Right atrium auricular region (tissue), 2 donors: ENCODE data around the gene FUT2. TPM values are rescaled to one million over a fixed set of nuclear protein-coding genes. Genes with fewer than 3 reads are reported as not detected.

ENCODE experiments used
- DNase-seq: peaks from one replicate; pipeline ENCODE4 v3.0.0-alpha.2; 2019; ENCODE audit warnings: low spot score
- H3K27ac ChIP-seq, 2 donors: fragments of 200-600 bp; sonication (generic); 1 replicate in 1 of 2; 2 replicates in 1 of 2; pipeline ENCODE4 v1.5.1; 2016 to 2019
- H3K27me3 ChIP-seq, 2 donors: fragments of 200-600 bp; sonication (generic); one replicate each; pipeline versions ENCODE4 v1.5.1 to v1.6.0; 2017 to 2019
- H3K36me3 ChIP-seq: fragments of 200-600 bp; sonication (generic); one replicate; pipeline ENCODE4 v1.5.1; 2016
- H3K4me1 ChIP-seq, 2 donors: fragments of 200-600 bp; sonication (generic); one replicate each; pipeline versions ENCODE4 v1.5.1 to v1.6.0; 2017 to 2019
- H3K4me3 ChIP-seq, 2 donors: fragments of 200-600 bp; sonication (generic); 1 replicate in 1 of 2; 2 replicates in 1 of 2; pipeline ENCODE4 v1.5.1; 2017 to 2019; ENCODE audit warnings: mild to moderate bottlenecking in 1 of 2, moderate library complexity in 1 of 2
- H3K9me3 ChIP-seq, 2 donors: fragments of 200-600 bp; sonication (generic); one replicate each; pipeline ENCODE4 v1.5.1; 2019
- CTCF ChIP-seq, 2 donors: fragments of 200-600 bp; sonication (generic); IDR thresholded peaks; one replicate each; pipeline ENCODE4 v1.5.1; 2019; ENCODE audit warnings: antibody characterized with exemption in 2 of 2
- total RNA-seq, 2 donors: library from RNA; depleted of rRNA; stranded (reverse); fragments of >200 nt; gene quantifications; one replicate each; pipeline ENCODE4 v1.1.0, GENCODE V29; 2016

Gene FUT2
- total RNA-seq, 2 donors from 2014 or later: not detected

GRCh38 chr19:48702701-48703100 is 6.9 kb downstream of the FUT2 start:
- Histone ChIP-seq H3K27me3 (no peaks in the 10 kb centered on the region), H3K4me3 (no peak overlapping the region), H3K4me1 (no peaks in the 10 kb centered on the region), H3K36me3 (peaks cover 6% of the 10 kb centered on the region), H3K9me3 (no peaks in the 10 kb centered on the region), H3K27ac (no peak overlapping the region)
- no peak for TF ChIP-seq CTCF (IDR thresholded peaks at IDR 0.05)
- DNase-seq: no peak

- Histone ChIP-seq H3K9me3 (no peaks in the 10 kb centered on the region), H3K27ac (no peak overlapping the region), H3K4me3 (no peak overlapping the region), H3K27me3 (no peaks in the 10 kb centered on the region), H3K36me3 (peaks cover 6% of the 10 kb centered on the region), H3K4me1 (no peaks in the 10 kb centered on the region)
- no peak for TF ChIP-seq CTCF (IDR thresholded peaks at IDR 0.05)
- DNase-seq: no peak
Observed at GRCh38 chr19:48703316-48703715, 7.5 kb downstream of the FUT2 start.

- H3K27me3 ChIP-seq: no peaks in the 10 kb centered on the region
- TF ChIP-seq CTCF (IDR thresholded peaks at IDR 0.05): no peak
- DNase-seq: no peak
- no peaks in the 10 kb centered on the region for H3K4me1 ChIP-seq
- H3K27ac ChIP-seq: no peak overlapping the region
- no peak overlapping the region for H3K4me3 ChIP-seq
- peaks cover 6% of the 10 kb centered on the region for H3K36me3 ChIP-seq
- no peaks in the 10 kb centered on the region for H3K9me3 ChIP-seq
Observed at GRCh38 chr19:48705431-48705830, 9.7 kb downstream of the FUT2 start.

GRCh38 chr19:48708471-48708870 is 12.7 kb downstream of the FUT2 start:
- H3K9me3 ChIP-seq: peaks cover 0 to 4% of the 10 kb centered on the region in 2 donors
- no peak for DNase-seq
- no peaks in the 10 kb centered on the region for H3K27me3 ChIP-seq
- H3K4me3 ChIP-seq: no peak overlapping the region
- TF ChIP-seq CTCF (IDR thresholded peaks at IDR 0.05): no peak
- no peak overlapping the region for H3K27ac ChIP-seq
- H3K36me3 ChIP-seq: no peaks in the 10 kb centered on the region
- peaks cover 0 to 7% of the 10 kb centered on the region in 2 donors for H3K4me1 ChIP-seq

GRCh38 chr19:48711106-48711662 is 15.4 kb downstream of the FUT2 start:
- no peak for DNase-seq
- Histone ChIP-seq H3K9me3 (peaks cover 0 to 4% of the 10 kb centered on the region in 2 donors), H3K4me3 (no peak overlapping the region), H3K36me3 (no peaks in the 10 kb centered on the region), H3K27me3 (no peaks in the 10 kb centered on the region), H3K27ac (no peak overlapping the region), H3K4me1 (peaks cover 0 to 27% of the 10 kb centered on the region in 2 donors)
- no peak for TF ChIP-seq CTCF (IDR thresholded peaks at IDR 0.05)
